D721Med (cell line): ENCODE data around the gene PNPLA5.
A peak's percentile ranks its signal among the peaks of the same experiment; 100 is the strongest.

Experiments
- DNase-seq: peaks from one replicate; pipeline ENCODE4 v3.0.0; 2011; ENCODE audit warnings: low spot score; ENCODE audit not compliant: insufficient read length
- FAIRE-seq: peaks from 2 replicates; lab custom pipeline; 2011; peaks lifted over from hg19 to GRCh38; lab: Jason Lieb, UNC
- TF ChIP-seq, protein P1 (sequence below): IDR thresholded peaks from 2 replicates; pipeline ENCODE4 v1.5.1; 2012; ENCODE audit warnings: mild to moderate bottlenecking, control low read depth; ENCODE audit not compliant: insufficient read depth; ENCODE audit errors: missing control alignments

The PNPLA5 gene

DNA sequence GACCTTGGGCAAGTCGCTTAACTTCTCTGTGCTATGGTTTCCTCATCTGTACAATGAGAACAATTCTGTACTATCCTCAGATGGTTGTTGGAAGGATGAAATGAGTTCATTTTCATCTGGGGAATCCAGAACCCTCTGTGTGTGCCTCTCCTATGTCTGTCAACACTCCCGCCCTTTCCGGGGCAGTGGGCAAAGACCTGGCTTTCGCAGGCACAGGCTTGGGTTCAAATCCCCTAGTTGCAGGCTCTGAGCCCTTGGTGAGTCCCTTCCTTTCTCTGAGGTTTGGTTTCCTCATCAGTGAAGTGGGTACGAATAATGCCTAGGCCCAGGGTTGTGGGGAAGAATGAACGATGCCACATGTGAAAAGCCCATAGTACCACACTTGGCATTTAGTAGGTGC is 6.0 kb downstream of the PNPLA5 start:
- no peak for DNase-seq
- TF ChIP-seq, protein P1, sequence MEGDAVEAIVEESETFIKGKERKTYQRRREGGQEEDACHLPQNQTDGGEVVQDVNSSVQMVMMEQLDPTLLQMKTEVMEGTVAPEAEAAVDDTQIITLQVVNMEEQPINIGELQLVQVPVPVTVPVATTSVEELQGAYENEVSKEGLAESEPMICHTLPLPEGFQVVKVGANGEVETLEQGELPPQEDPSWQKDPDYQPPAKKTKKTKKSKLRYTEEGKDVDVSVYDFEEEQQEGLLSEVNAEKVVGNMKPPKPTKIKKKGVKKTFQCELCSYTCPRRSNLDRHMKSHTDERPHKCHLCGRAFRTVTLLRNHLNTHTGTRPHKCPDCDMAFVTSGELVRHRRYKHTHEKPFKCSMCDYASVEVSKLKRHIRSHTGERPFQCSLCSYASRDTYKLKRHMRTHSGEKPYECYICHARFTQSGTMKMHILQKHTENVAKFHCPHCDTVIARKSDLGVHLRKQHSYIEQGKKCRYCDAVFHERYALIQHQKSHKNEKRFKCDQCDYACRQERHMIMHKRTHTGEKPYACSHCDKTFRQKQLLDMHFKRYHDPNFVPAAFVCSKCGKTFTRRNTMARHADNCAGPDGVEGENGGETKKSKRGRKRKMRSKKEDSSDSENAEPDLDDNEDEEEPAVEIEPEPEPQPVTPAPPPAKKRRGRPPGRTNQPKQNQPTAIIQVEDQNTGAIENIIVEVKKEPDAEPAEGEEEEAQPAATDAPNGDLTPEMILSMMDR: no peak
- FAIRE-seq: no peak

GRCh38 chr22:43885319-43885671 is 6.5 kb downstream of the PNPLA5 start:
- no peak for FAIRE-seq
- TF ChIP-seq, protein P1: no peak
- DNase-seq: no peak

DNA sequence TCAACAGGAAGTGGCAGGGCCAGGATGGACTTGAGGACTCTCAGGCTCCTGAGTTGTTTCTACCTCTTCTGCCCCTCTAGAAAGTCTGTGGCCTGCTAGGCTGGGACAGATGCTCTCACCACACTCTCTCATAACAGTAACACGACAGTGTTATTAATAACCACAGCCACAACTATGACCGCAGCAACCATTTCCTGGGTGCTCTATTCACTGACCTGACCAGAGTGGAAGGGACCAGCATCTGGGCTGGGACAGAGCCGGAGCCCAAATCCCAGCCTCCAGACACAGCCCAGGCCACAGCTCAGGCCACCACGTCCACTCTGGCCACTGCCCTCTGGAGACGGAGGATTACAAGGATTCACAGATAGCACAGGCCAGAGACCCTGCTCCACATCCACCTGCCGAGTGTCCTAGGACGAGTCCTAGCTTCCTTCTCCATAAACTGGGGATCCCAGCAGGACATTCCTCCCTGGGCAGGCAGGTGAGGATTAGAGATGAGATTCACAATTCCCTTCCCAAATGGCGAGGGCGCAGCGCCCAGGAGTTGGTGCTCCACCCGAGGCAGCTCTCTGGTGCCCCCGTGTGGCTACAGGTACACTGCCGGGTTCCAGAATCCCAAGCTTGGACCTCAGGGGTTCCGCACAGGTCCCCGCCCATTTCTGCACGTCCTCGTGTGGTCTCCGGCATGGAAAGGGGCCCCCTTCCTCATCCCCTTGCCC is 7.1 kb downstream of the PNPLA5 start:
- DNase-seq: no peak
- FAIRE-seq: no peak
- TF ChIP-seq, protein P1: peak; percentile 64

DNA sequence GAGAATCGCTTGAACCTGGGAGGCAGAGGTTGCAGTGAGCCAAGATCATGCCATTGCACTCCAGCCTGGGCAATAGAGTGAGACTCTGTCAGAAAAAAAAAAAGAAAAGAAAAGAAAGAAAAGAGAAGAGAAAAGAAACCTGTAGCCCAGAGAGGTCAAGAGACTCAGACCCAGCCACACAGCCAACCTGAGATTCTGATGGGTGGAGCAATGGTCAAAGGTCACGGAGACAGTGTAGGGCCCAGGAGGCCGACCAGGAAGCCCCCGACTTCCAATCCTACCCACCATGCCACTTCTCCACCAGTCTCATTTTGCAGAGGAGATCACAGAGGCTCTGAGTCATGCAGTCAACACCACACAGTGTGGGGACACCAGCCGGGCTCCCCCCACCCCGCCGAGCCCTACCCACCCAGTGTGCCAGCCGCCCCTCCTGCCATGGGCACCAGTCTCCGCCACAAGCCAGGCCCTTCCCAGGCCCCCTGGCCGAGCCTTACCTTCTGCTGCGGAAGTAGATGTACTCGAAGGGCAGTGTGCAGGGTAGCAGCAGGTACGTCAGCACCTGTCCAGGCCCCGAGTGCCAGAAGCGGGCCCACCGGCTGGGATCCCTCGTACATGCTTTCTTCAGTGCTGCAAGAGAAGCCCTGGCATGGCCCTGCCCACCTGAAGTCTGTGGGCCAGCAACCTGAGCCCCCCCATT is 7.9 kb downstream of the PNPLA5 start:
- TF ChIP-seq, protein P1: no peak
- no peak for DNase-seq
- FAIRE-seq: no peak

- TF ChIP-seq, protein P1: peak; percentile 77
- FAIRE-seq (no peak), DNase-seq (peak; percentile 72)
Measured at GRCh38 chr22:43883012-43883661, 8.7 kb downstream of the PNPLA5 start.

DNA sequence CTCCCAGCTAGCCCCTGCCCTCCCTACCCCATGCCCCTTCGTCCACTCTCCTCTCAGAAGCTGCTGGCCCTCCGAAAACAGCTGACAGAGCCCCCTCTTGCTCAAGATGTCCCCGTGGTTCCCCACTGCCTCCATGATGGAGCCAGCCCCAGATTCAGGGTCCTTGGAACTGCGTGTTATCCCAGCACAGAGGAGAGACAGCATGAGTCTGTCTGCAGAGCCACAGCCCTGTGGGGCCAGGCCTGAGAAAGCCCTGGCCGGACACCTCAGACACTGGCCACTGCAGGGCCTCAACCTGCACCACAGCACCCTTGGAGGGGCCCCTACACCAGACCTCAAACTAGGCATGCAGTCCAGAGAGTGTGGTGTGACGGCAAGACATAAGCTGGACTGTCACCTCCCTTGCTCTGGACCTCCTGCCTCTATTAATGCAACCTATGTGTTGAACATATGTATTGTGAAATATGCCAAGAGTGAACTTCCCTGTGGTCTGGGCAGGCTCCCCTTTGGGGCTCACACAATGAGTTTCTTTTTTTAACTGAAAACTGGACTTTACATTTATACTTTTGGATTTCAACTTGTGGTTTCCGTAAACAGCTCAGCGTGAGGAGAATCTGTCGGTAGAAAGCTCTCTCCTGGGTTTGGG is 9.6 kb downstream of the PNPLA5 start:
- DNase-seq: no peak
- no peak for FAIRE-seq
- TF ChIP-seq, protein P1: no peak
